OCI-LY3 (cell line): ENCODE data around the gene GVQW3.

ENCODE experiments used
- CTCF ChIP-seq: fragments of 200-600, 300-600 bp; sonication (generic); IDR thresholded peaks from 2 replicates; pipeline ENCODE4 v1.5.1; 2014; ENCODE audit warnings: antibody characterized with exemption, low read length, low read depth
- EZH2phosphoT487 ChIP-seq: fragments of 200-600 bp; shearing (Covaris generic); IDR thresholded peaks from 2 replicates; pipeline ENCODE4 v1.6.1; 2018; ENCODE audit warnings: antibody characterized with exemption, mixed run types, low read depth

GRCh38 chr11:76445121-76446084 lies 64.3 kb downstream of the GVQW3 start:
- TF ChIP-seq CTCF: no peak
- no peak for TF ChIP-seq EZH2phosphoT487
